Right lobe of liver (tissue), 6 donors: Measurements from ENCODE around the gene ANKRD65. TPM values are rescaled to one million over a fixed set of nuclear protein-coding genes. Genes with fewer than 3 reads are reported as not detected.

Experiments
- ATAC-seq, 4 donors: fragments of 200-7000 bp; cut with Tn5 transposase; one replicate each; pipeline ENCODE4 v1.9.1; 2020; ENCODE audit warnings: mild to moderate bottlenecking in 4 of 4, moderate library complexity in 4 of 4
- DNase-seq, 3 donors: peaks; one replicate each; pipeline ENCODE4 v3.0.0-alpha.2; 2020
- H3K27ac ChIP-seq, 3 donors: fragments of 200-600 bp; one replicate each; pipeline ENCODE4 v1.8.0; 2022
- H3K27me3 ChIP-seq, 2 donors: fragments of 200-600 bp; one replicate each; pipeline ENCODE4 v1.8.0; 2022
- H3K36me3 ChIP-seq, 4 donors: fragments of 200-600 bp; sonication (generic) in 1 of 4; one replicate each; pipeline versions ENCODE4 v1.5.1 to v1.8.0; 2017 to 2022; ENCODE audit warnings: control low read depth in 1 of 4
- H3K4me1 ChIP-seq, 4 donors: fragments of 200-600 bp; sonication (generic) in 1 of 4; one replicate each; pipeline versions ENCODE4 v1.5.1 to v1.8.0; 2017 to 2022; ENCODE audit warnings: control low read depth in 1 of 4
- H3K4me3 ChIP-seq, 3 donors: fragments of 200-600 bp; one replicate each; pipeline ENCODE4 v1.8.0; 2022
- H3K9me3 ChIP-seq, 4 donors: fragments of 200-600 bp; sonication (generic) in 1 of 4; one replicate each; pipeline versions ENCODE4 v1.5.1 to v1.8.0; 2017 to 2022; ENCODE audit warnings: control low read depth in 1 of 4
- CTCF ChIP-seq, 4 donors: fragments of 200-600 bp in 3 of 4; fragments of 450-650 bp in 1 of 4; IDR thresholded peaks; one replicate each; pipeline versions ENCODE4 v1.5.1 to v1.8.0; 2016 to 2022; ENCODE audit warnings: antibody characterized with exemption in 4 of 4, mild to moderate bottlenecking in 2 of 4
- POLR2A ChIP-seq: fragments of 450-650 bp; IDR thresholded peaks from one replicate; pipeline ENCODE4 v1.6.1; 2017; ENCODE audit warnings: antibody characterized with exemption, mild to moderate bottlenecking
- WGBS: methylation state at CpG from one replicate; pipeline ENCODE4 v1.1.6; 2018; ENCODE audit warnings: low coverage, low lambda C conversion rate; ENCODE audit not compliant: insufficient coverage; ENCODE audit errors: missing lambda C conversion rate; 5-methylcytosine and 5-hydroxymethylcytosine counted together
- intact Hi-C, 2 donors: fragments of 100-400 bp; cut with DNase I; formaldehyde crosslinking; loops; one replicate each; pipeline versions ENCODE4 v1.11.2 to v1.14.1; 2022
- total RNA-seq, 6 experiments: library from RNA; depleted of rRNA in 2 of 6; stranded (reverse); fragments of >200 nt in 2 of 6; fragmentation: NEBNext Ultra II Directional in 3 of 6; extraction: Animal tissue kit (Norgen Biotek cat#: 25700) in 3 of 6; gene quantifications; one replicate each; pipeline versions ENCODE4 v1.1.0 to v1.2.4, GENCODE V29; 2016 to 2023
- donor health status: DM: no; HTN: yes; CAD: no.
- donor health status: DM: no; HTN: no; CAD: no.
- donor health status: DM: no; HTN: no; CAD: no.
- donor health status: DM: no; HTN: yes; CAD: no.
- donor health status: DM: no; HTN: yes; CAD: no.

The ANKRD65 gene
- total RNA-seq, 6 experiments from 2014 or later, result 0.19 to 0.89 (median 0.35) TPM

- WGBS, result 58% methylated on average over 11 of the region's 19 CpGs
- ATAC-seq (no peak), DNase-seq (peak in 1 of 3 donors; percentile 15)
- H3K27ac ChIP-seq, result no peak overlapping the region
- no peaks in the 10 kb centered on the region for H3K9me3 ChIP-seq
- H3K36me3 ChIP-seq, result no peaks in the 10 kb centered on the region
- peaks cover 0 to 23% (median 10%) of the 10 kb centered on the region in 4 donors for H3K4me1 ChIP-seq
- intact Hi-C loops, result no loop called here
- no peaks in the 10 kb centered on the region for H3K27me3 ChIP-seq
- no peak overlapping the region for H3K4me3 ChIP-seq
- no peak for TF ChIP-seq POLR2A
- no peak for TF ChIP-seq CTCF (IDR thresholded peaks at IDR 0.05)
Observed at GRCh38 chr1:1426496-1427105, 5.5 kb upstream of the ANKRD65 start.

GRCh38 chr1:1425753-1426495, 4.8 kb upstream of the ANKRD65 start:
- DNase-seq (peak in 1 of 3 donors; percentile 53), ATAC-seq (no peak)
- Histone ChIP-seq H3K9me3 (no peaks in the 10 kb centered on the region), H3K27ac (no peak overlapping the region), H3K27me3 (no peaks in the 10 kb centered on the region), H3K4me1 (peaks cover 0 to 18% (median 6%) of the 10 kb centered on the region in 4 donors), H3K36me3 (no peaks in the 10 kb centered on the region), H3K4me3 (no peak overlapping the region)
- TF ChIP-seq CTCF (IDR thresholded peaks at IDR 0.05) (no peak), POLR2A (no peak)
- intact Hi-C loops, result no loop called here
- 26% methylated on average over 2 of the region's 33 CpGs for WGBS

GRCh38 chr1:1425426-1425752, 4.3 kb upstream of the ANKRD65 start:
- intact Hi-C loops, result no loop called here

GRCh38 chr1:1424707-1425106, 3.6 kb upstream of the ANKRD65 start:
- WGBS, result 84% methylated on average over 11 of the region's 15 CpGs
- no peaks in the 10 kb centered on the region for H3K36me3 ChIP-seq
- H3K9me3 ChIP-seq, result no peaks in the 10 kb centered on the region
- DNase-seq (peak in 1 of 3 donors; percentile 40), ATAC-seq (no peak)
- no peaks in the 10 kb centered on the region for H3K27me3 ChIP-seq
- H3K27ac ChIP-seq, result no peak overlapping the region
- intact Hi-C loops, result no loop called here
- TF ChIP-seq POLR2A (no peak), CTCF (IDR thresholded peaks at IDR 0.05) (no peak)
- no peak overlapping the region for H3K4me3 ChIP-seq
- peaks cover 0 to 6% (median under 1%) of the 10 kb centered on the region in 4 donors for H3K4me1 ChIP-seq

More at GRCh38 chr1:1425426-1425752, 4.3 kb upstream of the ANKRD65 start:
- no peak for ATAC-seq
- H3K36me3 ChIP-seq, result no peaks in the 10 kb centered on the region
- H3K4me3 ChIP-seq, result no peak overlapping the region
- no peak for TF ChIP-seq CTCF (IDR thresholded peaks at IDR 0.05)
- no peak for TF ChIP-seq POLR2A
- H3K27me3 ChIP-seq, result no peaks in the 10 kb centered on the region
- no CpG with 5 or more reads among the region's 12 CpGs for WGBS
- H3K4me1 ChIP-seq, result peaks cover 0 to 13% (median 4%) of the 10 kb centered on the region in 4 donors
- H3K27ac ChIP-seq, result no peak overlapping the region
- peak in 1 of 3 donors; percentile 47 for DNase-seq
- no peaks in the 10 kb centered on the region for H3K9me3 ChIP-seq
